NCI-H1092 treated with DMSO at 0.1 percent for 48 hours (cell line): ENCODE measurements around the gene CDC42BPB.

Experiments used
- DNase-seq: peaks from one replicate; lab custom pipeline; 2025; lab: John Stamatoyannopoulos, UW

Gene CDC42BPB

DNA sequence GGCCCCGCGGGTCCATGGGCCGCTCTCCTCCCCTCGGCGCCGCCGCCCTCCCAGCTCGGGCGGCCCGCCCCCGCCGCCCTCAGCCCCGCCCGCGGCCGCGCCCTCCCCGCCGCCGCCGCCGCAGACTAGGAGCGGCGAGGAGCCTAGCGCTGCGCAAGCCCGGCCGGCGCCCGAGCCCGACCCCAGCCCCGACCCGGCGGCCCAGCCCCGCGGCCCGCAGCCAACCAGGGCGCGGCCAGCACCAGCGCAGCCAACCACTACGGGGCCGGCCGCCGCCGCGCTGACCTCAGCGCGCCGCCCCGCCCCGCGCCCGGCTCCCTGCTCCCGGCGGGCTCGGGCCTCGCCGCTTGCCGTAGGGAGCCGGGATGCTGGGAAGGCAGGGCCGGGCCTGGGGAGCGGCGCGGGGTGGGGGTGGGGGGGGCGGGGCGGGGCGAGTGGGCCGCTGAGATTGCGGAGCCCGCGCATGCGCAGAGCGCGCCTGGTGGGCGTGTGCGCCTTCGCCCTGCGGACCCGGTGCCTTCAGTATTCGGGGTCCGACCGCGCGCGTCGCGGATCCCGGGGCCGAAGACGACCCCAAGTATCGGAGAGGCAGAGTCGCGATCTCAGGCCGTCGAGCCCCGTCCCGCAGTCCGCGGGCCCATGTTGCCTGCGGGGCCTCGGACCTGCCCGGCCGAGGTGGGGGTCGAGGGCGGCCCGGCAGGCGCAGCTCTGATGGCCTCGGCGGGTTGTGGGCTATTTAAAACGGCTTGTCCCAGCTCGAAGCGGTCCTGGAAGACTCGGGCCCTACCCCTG is at the start of gene CDC42BPB:
TSS of gene CDC42BPB (minus strand) at position 178 of the 792 bp plus-strand sequence. CDS start 376 bp downstream, outside the sequence.
- peak; percentile 93 for DNase-seq

DNA sequence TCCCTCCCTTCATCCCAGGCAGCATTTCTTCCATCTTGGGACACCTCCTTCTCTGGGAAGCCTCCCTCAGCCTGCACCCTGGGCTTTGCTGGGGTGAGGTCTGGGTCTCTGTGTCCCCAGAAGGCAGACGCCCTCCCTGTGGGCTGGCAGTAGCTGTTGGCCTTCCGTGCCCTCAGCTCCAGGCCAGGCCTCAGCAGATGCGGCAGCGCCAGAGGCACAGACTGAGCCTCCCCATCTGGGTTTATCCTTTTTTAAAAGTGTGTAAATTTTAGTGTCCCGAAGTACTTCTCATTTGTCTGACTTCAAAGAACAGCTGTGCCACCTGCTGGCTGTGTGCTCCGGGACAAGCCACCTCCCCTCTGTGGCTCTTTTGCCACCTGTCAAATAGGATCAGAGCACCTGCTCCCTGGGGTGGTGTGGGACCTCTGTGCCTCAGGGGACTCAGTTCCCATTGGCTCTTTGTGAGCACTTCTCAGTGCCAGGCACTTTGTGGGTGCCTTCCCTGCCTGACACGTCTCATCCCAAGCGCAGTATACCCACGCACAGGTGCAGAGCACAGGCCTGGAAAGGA is 48.3 kb upstream of the CDC42BPB start:
- DNase-seq = no peak

GRCh38 chr14:103104654-103105452 is 47.5 kb upstream of the CDC42BPB start:
- DNase-seq = peak; percentile 38

DNA sequence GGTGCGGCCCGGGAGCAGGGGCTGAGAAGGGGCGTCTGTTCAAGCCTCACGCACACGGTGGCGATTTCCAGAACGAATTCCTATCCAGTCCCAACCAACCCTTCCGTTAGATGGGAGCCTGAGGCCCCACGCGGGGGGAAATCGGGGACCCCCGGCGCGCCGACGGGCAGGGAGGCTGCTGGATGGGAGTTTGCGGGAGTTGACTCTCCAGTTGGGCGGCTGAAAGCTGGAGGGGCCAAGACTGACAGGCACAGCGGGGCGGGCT is 47.0 kb upstream of the CDC42BPB start:
- no peak for DNase-seq

DNA sequence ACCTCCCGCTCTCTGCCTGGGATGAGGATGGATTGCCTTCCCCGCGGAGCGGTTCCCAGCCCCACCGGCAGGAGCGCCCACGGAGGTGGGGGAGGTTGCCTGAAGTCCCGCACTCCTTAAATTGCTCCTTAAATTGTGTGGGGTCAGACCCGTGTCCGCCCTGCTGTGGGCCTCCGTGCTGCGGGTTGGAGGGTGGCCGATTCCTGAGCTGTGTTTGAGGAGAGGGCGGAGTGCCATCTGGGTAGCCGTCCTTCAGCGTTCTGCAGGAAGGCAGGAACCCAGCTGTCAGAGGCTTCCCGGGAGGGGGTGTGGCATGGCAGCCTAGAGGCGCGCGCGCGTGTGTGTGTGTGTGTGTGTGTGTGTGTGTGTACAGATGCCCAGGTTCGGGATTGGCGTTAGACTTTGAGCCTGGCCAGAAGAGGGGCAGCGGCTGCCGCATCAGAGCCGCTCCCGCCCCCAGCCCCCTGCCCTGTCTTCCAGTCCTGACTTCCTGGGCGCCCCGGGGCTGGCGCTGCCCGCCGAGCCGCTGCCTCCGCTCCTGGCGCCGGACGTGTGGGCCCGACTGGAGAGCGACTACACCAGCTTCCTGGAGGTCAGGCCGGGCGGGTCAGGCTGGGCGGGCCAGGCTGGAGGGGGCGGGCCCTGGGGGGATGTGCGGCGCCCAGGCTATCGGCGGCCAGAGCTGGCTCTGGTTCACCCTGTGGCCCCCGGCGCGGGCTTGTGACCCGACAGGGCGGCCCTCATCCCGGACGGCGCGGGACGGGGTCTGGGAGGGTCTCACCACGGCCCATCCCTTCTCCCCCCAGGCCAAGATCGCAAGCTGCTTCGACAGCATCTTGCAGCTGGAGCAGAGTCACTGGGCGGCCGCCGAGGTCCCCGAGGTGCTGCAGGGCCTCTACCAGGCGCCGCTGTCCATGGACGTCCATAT is 46.4 kb upstream of the CDC42BPB start:
- DNase-seq = peak; percentile 27

GRCh38 chr14:103102689-103103260 is 45.4 kb upstream of the CDC42BPB start:
- no peak for DNase-seq

- DNase-seq = no peak
Observed at GRCh38 chr14:103101963-103102688, 44.8 kb upstream of the CDC42BPB start.

DNA sequence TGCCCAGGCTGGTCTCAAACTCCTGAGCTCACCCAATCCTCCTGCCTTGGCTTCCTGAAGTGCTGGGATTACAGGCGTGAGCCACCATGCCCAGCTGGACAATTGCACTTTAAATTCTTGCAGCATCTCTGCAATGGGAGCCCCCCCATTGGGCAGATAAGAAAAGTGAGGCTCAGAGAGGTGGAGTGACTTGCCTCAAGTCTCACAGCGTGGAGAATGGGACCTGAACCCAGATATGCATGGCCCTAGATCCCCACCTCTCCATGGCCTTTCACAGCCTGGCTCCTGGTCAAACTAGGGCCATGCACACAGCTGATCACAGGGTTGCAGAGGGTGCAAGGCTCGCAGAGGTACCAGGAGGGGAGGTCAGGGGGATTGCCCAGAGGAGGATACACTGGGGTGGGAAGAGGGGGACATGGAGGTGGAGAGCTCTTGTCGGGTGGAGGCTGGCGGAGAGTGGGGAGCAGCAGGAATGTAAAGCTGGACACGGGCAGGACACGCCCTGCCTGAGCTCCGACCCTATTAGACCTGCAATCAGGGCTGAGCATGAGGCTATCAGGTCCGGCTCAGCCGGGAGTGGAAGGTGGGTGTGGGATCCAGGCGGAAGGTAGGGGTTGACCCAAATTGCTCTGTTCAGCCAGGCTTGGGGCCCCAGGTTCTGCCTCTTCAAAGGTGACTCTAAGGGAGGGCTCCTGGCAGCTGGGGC is 44.1 kb upstream of the CDC42BPB start:
- no peak for DNase-seq

DNA sequence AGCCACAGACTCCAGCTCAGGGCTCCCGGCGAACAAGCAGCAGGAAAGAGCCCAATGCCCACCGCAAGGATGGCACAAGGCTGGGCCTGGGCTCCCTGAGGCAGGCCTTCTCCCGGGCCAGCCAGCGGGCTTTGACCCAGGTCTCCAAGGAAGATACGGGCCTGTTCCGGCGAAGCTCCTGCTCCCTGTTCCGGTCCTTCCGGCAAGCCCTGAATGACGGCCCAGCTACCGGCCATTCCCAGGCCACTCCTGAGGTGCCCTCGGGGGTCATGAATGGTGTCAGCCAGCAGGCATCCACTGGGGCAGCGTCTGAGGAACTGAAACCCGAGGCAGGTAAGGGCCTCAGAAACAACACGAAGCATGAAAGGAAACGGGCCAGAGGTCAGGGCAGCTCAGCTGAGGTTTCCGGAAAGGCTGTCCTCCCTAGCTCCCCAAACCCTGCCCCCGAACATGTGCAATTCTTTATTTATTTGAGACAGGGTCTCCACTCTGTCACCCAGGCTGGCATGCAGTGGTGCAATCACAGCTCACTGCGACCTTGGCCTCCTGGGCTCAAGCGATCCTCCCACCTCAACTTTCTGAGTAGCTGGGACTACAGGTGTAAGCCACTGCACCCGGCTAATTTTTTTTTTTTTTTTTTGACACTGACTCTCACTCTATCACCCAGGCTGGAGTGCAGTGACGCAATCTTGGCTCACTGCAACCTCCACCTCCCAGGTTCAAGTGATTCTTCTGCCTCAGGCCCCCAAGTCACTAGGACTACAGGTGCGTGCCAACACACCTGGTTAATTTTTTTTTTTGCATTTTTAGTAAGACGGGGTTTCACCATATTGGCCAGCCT is 43.2 kb upstream of the CDC42BPB start:
- DNase-seq = no peak

- no peak for DNase-seq
Observed at GRCh38 chr14:103099733-103100280, 42.5 kb upstream of the CDC42BPB start.

- no peak for DNase-seq
Observed at GRCh38 chr14:103099081-103099732, 41.9 kb upstream of the CDC42BPB start.

GRCh38 chr14:103097994-103098957 is 40.9 kb upstream of the CDC42BPB start:
- no peak for DNase-seq

DNA sequence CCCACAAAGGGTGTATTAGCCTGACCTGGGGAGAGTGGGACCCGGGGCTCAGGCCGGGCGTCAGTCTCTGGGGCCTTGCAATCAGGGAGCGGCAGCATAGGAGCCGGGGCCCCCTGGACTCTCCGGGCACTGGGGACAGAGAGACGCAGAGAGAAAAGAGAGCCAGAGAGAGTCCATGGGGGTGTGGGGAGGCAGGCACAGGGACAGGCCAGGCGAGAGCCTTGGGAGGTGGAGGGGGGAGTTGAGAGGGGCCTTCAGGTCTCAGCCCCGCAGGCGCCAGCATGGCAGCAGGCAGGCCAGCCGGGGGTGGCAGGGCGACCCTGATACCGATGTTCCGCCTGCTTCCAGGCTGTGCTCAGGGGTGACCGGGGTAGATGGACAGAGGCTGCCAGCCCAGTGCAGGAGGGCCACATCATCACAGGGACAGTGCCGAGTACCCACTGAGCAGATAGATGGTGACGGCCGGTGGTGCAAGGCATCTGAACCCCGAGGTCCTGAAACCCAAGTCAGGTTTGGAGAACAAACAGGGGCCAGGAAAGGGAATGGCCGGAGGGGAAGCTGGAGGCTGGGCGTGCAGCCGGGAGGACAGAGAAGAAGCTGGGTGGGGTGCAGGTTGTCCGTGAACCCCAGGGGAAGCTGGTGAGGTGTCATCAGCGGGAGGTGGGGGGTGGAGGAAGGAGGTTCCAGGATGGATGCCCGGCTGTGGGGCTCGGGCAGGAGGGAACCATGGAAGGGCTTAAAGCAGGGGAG is 40.1 kb upstream of the CDC42BPB start:
- no peak for DNase-seq

GRCh38 chr14:103096387-103096786 is 39.0 kb upstream of the CDC42BPB start:
- no peak for DNase-seq

GRCh38 chr14:103095210-103095778 is 37.9 kb upstream of the CDC42BPB start:
- DNase-seq = no peak
